ENCODE data around the gene TOM1L2.
"Not testable (repeated sequence)": the region's sequence is repeated elsewhere in the genome, so short reads cannot be mapped to it uniquely, and the experiment has no call there.

Gene TOM1L2

DNA sequence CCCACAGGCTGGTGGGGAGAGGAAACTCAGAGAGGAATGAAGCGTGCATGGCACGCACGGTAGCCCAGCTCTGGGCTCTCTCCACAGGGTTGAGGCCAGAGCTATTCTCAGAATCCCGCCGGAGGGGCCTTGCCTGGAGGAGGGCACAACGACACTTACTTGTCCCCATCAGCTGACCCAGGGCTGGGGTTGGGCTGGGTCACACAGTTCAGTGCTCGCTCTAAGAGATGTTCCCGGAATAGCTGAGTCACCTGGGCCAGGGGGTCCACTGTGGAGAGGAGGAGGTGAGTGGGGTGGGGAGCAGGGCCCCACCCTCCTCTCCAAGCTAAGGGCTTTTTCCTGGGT lies 157.2 kb downstream of the TOM1L2 start:
- DNase-seq = no peak

- DNase-seq = no peak
Observed at GRCh38 chr17:17814162-17815061, 157.8 kb downstream of the TOM1L2 start.

- no peak for DNase-seq
Observed at GRCh38 chr17:17813725-17814095, 158.5 kb downstream of the TOM1L2 start.

DNA sequence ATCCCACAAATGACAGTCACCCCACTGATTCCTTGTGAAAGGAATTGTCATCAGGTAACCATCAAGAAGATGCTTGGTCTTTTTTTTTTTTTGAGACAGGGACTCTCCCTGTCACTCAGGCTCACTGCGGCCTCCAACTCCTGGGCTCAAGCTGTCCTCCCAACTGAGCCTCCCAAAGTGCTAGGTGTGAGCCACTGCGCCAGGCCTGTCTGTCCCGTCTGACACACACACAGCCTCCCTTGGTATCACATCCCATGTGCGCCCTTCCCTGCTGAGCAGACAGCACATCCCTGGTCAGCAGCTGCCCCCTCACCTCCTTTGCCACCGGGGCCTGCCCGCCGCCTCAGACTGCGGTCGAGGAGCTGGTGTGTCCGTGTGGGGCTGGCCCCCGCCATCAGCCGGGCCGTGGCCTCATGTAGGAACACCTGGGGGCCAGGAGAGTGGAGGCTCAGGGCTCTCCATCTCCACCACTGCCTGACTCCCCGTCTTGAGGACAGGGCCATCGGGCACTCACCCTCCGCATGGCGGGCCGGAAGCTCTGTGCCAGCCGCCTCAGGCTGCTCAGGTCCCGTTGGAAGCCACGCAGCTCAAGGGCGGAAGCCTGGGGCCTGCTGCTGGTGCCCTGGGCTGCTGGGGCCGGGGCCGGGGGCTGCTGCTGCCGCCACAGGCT lies 159.0 kb downstream of the TOM1L2 start:
- DNase-seq = no peak

- peak; percentile 27 to 70 (median 40) for DNase-seq
Observed at GRCh38 chr17:17812211-17813054, 159.8 kb downstream of the TOM1L2 start.

DNA sequence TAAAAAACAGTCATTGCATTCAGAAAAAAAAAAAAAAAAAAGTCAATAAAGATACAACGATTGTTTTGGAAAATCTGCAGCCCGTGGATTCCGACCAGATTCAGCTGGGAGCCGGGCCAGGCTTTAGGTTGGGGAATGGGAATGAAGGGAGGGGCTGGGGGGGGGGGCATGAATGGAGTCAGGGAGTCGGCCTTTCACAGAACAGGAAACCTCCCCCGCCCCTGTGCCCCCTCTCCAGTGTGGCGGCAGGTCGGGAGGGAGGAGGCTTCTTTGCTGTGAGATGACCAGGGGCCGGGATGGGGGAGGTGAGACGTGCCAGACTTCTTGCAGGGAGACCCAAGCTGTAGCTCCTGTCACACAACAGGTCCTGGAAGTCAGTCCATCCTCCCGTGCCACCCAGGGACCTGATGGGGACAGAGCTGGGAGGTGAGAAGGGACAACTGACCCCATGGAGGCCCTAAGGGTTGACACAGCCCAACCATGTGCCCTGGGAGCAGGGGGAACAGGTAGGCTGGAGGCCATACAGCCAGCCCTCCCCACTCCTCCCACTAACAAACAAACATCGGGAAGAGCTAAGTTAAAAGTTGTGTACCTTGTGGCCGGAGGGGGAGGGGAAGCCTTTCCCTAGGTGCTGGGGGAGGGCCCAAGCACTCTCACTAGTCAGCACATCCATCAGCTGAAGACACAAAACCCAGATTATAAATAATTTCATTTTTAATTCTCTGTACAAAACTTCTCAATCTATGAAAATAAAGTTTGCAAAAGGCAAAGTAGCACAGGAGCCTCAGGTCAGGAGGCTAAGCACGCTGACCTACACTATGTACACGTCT lies 160.6 kb downstream of the TOM1L2 start:
- DNase-seq = no peak

DNA sequence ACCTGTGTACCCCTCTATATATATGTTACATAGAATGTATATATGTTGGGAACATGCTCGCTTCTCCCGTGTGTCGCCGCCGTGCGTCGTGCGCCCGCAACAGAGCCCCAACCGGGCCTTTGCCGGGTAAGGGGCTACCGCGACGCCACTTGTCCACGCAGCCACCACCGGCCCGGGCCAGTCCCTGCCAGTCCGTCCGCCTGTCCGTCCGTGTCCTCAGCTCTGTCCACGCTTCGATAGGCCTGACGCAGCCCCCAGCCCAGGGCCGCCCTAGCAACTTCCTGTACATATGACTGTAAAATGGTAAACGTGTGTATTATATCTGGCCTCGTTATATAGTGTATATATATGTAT lies 161.3 kb downstream of the TOM1L2 start:
- no peak for DNase-seq

DNA sequence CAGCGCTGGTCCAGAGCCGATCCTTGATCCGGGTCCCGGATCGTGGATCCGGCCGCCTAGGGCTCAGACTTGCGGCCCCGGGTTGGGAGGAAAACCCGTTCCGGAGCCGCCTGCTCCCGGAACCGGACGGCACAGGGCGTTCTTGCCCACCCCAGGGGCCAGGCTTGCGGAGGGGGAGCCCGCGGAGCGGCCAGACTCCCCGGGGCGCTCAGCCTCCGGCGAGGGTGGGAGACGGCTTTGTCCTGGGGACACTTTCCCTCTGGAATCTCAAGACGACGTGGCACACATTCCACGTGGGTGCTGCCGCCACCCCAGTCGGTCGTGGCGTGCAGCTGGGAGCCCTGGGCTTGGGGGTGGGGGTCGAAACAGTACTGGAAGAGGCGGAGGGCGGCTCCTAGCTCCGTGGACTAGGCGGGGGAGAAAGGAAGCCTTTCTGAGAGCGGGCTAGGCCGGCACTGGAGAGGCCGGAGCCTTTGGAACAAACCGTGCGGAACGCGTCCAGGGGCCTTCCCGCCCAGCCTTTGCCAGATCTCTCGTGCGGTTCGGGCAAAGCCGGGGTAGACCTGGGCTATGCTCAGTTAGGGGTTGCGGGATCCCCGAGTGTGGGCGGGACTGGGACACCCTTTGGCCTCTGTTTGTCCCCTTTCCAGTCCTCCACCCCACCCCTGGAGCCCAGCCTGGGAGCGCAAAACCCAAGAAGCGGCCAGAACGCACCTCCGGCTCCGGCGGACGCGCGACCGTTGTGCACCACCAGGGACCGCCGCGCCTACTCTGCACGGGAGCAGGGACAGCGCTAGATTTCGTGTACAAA lies 161.9 kb downstream of the TOM1L2 start:
- no peak for DNase-seq

- no peak for DNase-seq
Observed at GRCh38 chr17:17809531-17810083, 162.6 kb downstream of the TOM1L2 start.

- DNase-seq = no peak
Observed at GRCh38 chr17:17808706-17809432, 163.3 kb downstream of the TOM1L2 start.

DNA sequence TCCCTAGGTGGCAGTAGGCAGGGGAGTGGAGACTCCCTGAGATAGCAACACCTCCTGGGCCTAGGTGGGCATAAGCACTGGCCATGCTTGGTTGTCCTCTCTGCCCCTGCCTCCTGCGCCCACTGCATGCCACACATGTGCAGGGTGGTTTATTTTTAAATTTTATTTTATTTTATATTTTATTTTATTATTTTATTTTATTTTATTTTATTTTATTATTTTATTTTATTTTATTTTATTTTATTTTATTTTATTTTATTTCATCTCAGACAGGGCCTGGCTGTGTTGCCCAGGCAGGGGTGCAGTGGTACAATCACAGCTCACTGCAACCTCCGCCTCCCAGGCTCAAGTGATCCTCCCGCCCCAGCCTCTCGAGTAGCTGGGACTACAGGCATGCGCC lies 164.0 kb downstream of the TOM1L2 start:
- not testable (repeated sequence) for DNase-seq

- DNase-seq = no peak
Observed at GRCh38 chr17:17807440-17807839, 164.8 kb downstream of the TOM1L2 start.

DNA sequence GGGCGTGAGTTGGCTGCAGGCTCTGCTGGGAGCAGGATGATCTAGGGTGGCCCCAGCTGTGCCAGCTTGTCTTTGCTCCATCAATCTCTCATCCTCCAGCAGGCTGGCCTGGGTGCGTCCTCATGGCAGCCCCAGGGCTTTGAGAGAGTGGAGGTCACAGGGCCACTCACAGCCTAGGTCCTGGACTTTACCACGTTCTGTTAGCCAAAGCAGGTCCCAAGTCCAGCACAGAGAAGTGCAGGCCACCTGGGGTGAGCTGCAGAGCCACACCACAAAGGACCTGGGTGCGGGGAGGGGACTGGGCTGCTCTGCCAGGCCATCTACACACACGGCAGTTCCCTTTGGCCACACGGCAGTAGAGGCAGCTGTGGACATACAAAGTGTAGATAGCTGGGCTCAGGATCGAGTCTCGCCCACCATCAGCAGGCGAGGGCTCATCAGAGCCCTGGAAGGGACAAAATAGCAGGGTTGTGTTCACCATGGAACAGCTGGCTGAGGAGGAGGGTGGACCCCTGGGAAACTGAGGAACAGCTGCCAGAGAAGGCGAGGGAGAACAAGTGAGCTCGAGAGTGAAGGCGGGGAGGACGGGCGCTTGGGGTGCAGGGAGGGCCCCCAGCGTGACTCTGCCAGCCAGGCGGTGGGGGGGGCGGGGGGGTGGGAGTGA lies 165.5 kb downstream of the TOM1L2 start:
- no peak for DNase-seq

DNA sequence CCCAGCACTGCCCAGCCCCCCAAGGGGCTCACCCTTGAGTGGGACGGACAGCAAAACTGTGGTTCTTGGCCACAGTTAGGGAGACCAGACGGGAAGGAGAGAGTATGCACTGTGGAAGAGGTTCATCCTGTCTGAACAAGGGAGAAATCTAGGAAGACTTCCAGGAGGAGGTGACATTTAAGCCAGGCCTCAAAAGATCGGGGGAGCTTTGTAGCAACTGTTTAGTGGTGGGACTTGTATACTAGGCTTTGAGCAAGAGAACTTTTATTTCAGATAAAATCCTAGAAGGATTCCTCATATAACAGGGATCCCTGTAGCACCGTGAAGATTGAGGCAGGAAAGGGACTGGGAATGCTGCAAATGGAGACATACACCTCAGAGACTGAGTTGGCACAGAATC lies 166.2 kb downstream of the TOM1L2 start:
- DNase-seq = no peak

DNA sequence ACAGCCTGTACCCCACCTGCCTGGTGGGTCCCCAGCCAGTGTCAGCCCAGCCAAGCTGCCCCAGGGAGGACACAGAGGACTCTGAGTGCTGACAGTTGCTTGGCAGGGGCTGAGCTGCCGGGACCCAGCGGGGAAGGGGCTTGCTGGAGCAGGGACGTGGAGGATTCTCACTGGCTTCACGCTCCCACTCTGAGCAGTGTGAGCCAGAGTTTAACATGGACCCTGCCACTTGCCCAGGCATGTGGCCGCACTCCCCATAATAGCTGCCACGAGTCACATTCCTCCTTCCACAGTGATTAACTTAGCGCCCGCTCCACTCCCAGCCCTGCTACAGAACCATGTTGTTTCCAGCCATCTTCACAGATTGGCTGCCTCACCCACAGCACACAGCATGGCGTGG lies 166.6 kb downstream of the TOM1L2 start:
- no peak for DNase-seq

- no peak for DNase-seq
Observed at GRCh38 chr17:17804007-17804406, 168.2 kb downstream of the TOM1L2 start.

DNA sequence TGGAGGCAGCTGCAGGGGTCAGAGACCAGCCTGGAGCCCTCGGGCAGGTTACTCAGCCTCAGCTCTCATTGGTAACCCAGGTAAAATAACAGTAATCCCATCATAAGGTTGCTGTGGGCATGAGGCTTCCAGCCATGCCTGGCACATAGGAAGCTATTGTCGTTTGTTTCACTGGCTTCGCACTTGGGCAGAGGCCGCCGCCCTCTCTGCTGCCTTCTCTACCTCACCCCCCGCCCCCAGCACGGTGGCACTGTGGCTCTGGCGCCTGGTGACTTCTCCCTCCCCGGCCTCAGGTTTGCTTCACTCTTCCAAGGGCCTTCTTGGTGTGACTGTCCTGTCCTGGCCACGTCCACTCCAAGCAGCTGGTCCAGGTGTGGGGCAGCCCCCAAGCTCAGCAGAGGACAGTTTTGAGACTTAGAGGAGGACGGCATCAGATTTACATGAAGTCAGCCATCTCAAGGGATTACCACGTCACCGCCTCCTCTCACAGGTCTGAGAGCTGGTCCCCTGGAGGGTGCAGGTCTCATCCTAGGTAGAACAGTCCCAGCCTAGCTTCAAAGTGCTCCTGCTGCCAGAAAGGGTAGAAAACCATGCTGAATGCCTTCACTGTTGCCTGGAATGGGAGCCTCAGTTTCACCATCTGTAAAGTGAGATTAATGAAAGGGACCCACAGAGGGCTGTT lies 170.3 kb downstream of the TOM1L2 start:
- no peak for DNase-seq

DNA sequence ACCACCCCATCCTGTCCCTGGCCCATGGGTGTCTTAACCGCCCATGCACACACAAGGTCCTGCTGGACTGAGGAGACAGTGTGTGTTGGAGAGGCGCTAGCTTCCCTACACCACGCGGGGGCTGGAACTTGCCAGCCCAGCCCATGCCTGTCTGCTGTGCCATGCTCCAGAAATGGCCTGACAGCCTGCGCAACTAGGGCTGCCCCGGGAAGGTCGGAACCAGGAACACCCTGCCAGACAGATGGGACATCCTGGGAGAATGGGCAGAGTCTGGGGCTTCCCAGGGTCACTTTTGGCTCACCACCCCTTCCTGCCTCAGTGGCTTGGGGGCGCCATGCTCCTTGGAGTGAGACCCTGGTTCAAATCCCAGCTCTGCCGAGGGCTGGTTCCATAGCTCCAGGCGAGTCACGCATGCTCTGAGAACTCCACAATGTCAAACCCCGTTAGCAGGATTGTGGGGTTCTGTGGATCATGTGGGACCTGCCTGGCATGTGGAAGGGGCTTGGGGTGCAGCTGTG lies 171.6 kb downstream of the TOM1L2 start:
- no peak for DNase-seq

DNA sequence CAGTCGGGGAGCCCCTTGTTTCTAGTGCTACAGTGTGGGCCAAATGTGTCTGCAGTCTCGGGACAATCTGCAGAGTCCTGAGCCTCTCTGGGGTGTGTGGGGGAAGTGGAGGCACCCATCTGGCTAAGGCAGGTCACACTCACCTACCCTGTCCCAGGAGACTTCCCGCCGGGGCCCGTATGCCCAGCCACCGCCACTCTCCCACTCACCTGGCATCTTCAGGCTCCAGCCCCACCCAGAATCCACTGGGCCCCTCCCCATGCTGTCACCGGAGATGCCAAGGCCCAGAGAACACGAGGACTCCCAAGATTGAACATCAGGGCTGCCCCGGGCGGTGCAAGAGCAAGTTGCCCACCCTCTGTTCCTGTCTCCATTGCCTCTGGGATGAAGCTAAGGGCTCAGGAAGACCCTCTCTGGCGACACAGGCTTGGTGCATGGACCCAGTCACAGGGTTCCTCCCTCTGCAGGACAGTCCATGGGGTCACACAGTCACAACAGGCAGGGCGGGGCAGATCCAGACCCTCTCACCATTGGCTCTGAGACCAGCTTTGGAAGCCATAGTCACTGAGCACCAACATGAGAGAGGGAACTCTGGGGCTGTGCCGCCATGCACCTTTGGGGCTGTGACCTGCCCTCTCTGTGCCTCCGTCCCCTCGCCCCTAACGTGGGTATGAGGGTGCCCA lies 173.5 kb downstream of the TOM1L2 start:
- DNase-seq = no peak

Measured in activated CD4-positive, CD25-positive, alpha-beta regulatory T cell (primary cell).